Body of pancreas (tissue), 4 donors: ENCODE data around the gene CERK. TPM values are rescaled to one million over a fixed set of nuclear protein-coding genes. Genes with fewer than 3 reads are reported as not detected.

Source experiments
- ATAC-seq: fragments of 150-250 bp; one replicate; pipeline ENCODE4 v1.9.1; 2016
- DNase-seq, 4 donors: peaks; one replicate each; pipeline ENCODE4 v3.0.0-alpha.2; 2019
- H3K27ac ChIP-seq, 4 donors: fragments of 200-600 bp; sonication (generic); 1 replicate in 3 of 4; 2 replicates in 1 of 4; pipeline versions ENCODE4 v1.5.1 to v1.6.1; 2016 to 2019; ENCODE audit warnings: mild to moderate bottlenecking in 1 of 4, mixed read lengths in 1 of 4, moderate library complexity in 1 of 4
- H3K27me3 ChIP-seq, 2 donors: fragments of 200-600 bp; sonication (generic); one replicate each; pipeline ENCODE4 v1.6.0; 2016; ENCODE audit warnings: mild to moderate bottlenecking in 1 of 2
- H3K36me3 ChIP-seq, 2 donors: fragments of 200-600 bp; sonication (generic); replicated peaks in 1 of 2; 2 replicates each; pipeline ENCODE4 v1.5.1; 2016; ENCODE audit warnings: low read depth in 2 of 2; ENCODE audit not compliant: insufficient read depth in 1 of 2
- H3K4me1 ChIP-seq: fragments of 200-600 bp; sonication (generic); one replicate; pipeline ENCODE4 v1.6.0; 2016
- H3K4me3 ChIP-seq, 2 donors: fragments of 200-600 bp; sonication (generic); 1 replicate in 1 of 2; 2 replicates in 1 of 2; pipeline ENCODE4 v1.5.1; 2016 to 2019
- H3K9me3 ChIP-seq, 3 donors: fragments of 200-600 bp; sonication (generic); 1 replicate in 2 of 3; 2 replicates in 1 of 3; pipeline ENCODE4 v1.5.1; 2016
- CTCF ChIP-seq, 7 experiments: fragments of 450-650 bp in 4 of 7; fragments of 200-600 bp in 3 of 7; sonication (generic) in 3 of 7; IDR thresholded peaks; one replicate each; pipeline ENCODE4 v1.5.1; 2016 to 2019; ENCODE audit warnings: antibody characterized with exemption in 7 of 7
- POLR2A ChIP-seq, 3 donors: fragments of 450-650 bp; IDR thresholded peaks; one replicate each; pipeline ENCODE4 v1.6.1; 2016; ENCODE audit warnings: antibody characterized with exemption in 3 of 3, mild to moderate bottlenecking in 2 of 3
- WGBS, 2 donors: methylation state at CpG; one replicate each; pipeline ENCODE4 v1.1.5; 2017; 5-methylcytosine and 5-hydroxymethylcytosine counted together
- intact Hi-C: fragments of 100-400 bp; cut with DNase I; formaldehyde crosslinking; loops from one replicate; pipeline ENCODE4 v1.15.1; 2023
- total RNA-seq, 2 donors: library from RNA; depleted of rRNA; stranded (reverse); fragments of >200 nt; gene quantifications; one replicate each; pipeline ENCODE4 v1.1.0, GENCODE V29; 2016

Gene CERK
- total RNA-seq, 2 donors from 2014 or later: 33.6 to 46.4 TPM

- TF ChIP-seq POLR2A (IDR thresholded peaks at IDR 0.05) (no peak), CTCF (IDR thresholded peaks at IDR 0.05) (no peak)
- Histone ChIP-seq H3K27me3 (no peaks in the 10 kb centered on the region), H3K4me3 (no peak overlapping the region), H3K36me3 (no peaks in the 10 kb centered on the region), H3K4me1 (peaks cover 30% of the 10 kb centered on the region), H3K9me3 (no peaks in the 10 kb centered on the region), H3K27ac (peak overlapping the region in 2 of 4 donors; percentile 4 to 72)
- no peak for ATAC-seq
- intact Hi-C loops: no loop called here
- DNase-seq: peak in 1 of 4 donors; percentile 64
- 59 to 82% methylated on average over 9 of the region's 9 CpGs for WGBS, 2 donors
These were observed 32.7 kb upstream of the CERK start for GRCh38 chr22:46770726-46771125.

GRCh38 chr22:46770151-46770641 lies 32.1 kb upstream of the CERK start:
- intact Hi-C loops: no loop called here
- Histone ChIP-seq H3K4me3 (no peak overlapping the region), H3K4me1 (peaks cover 28% of the 10 kb centered on the region), H3K36me3 (no peaks in the 10 kb centered on the region), H3K27ac (peak overlapping the region in 2 of 4 donors; percentile 4 to 72), H3K9me3 (no peaks in the 10 kb centered on the region), H3K27me3 (no peaks in the 10 kb centered on the region)
- WGBS, 2 donors: 65 to 83% methylated on average over 3 to 14 of the region's 14 CpGs
- TF ChIP-seq CTCF (IDR thresholded peaks at IDR 0.05) (no peak), POLR2A (IDR thresholded peaks at IDR 0.05) (no peak)
- DNase-seq (no peak), ATAC-seq (no peak)

- H3K27ac ChIP-seq: peak overlapping the region in 1 of 4 donors; percentile 72
- ATAC-seq (no peak), DNase-seq (no peak)
- H3K36me3 ChIP-seq: no peaks in the 10 kb centered on the region
- H3K27me3 ChIP-seq: no peaks in the 10 kb centered on the region
- no peak overlapping the region for H3K4me3 ChIP-seq
- TF ChIP-seq POLR2A (IDR thresholded peaks at IDR 0.05) (no peak), CTCF (IDR thresholded peaks at IDR 0.05) (no peak)
- intact Hi-C loops: no loop called here
- no peaks in the 10 kb centered on the region for H3K9me3 ChIP-seq
- H3K4me1 ChIP-seq: peaks cover 28% of the 10 kb centered on the region
- 86 to 91% methylated on average over 6 of the region's 6 CpGs for WGBS, 2 donors
These were observed 31.7 kb upstream of the CERK start for GRCh38 chr22:46769706-46770105.

- no peak for TF ChIP-seq CTCF (IDR thresholded peaks at IDR 0.05)
- no peak for TF ChIP-seq POLR2A (IDR thresholded peaks at IDR 0.05)
- Histone ChIP-seq H3K4me3 (no peak overlapping the region), H3K4me1 (peaks cover 28% of the 10 kb centered on the region), H3K27me3 (no peaks in the 10 kb centered on the region), H3K9me3 (no peaks in the 10 kb centered on the region), H3K27ac (no peak overlapping the region), H3K36me3 (no peaks in the 10 kb centered on the region)
- intact Hi-C loops: no loop called here
- DNase-seq (peak in 3 of 4 donors; percentile 41 to 67 (median 62)), ATAC-seq (no peak)
- WGBS, 2 donors: 73 to 86% methylated on average over 13 to 17 of the region's 17 CpGs
These were observed 31.2 kb upstream of the CERK start for GRCh38 chr22:46769191-46769675.
